SK-N-SH treated with all-trans-retinoic acid at 6 μM for 48 hours (cell line): ENCODE measurements around the gene CHRM1.

Source experiments
- ATAC-seq: fragments of 200-7000 bp; cut with Tn5 transposase; 3 replicates; pipeline ENCODE4 v1.9.1; 2020; ENCODE audit warnings: mild to moderate bottlenecking, moderate library complexity
- ARNTL ChIP-seq: fragments of 450-650 bp; formaldehyde crosslinking; IDR thresholded peaks from 2 replicates; pipeline ENCODE4 v1.5.0; 2020; ENCODE audit warnings: low read depth, mild to moderate bottlenecking, moderate library complexity, borderline replicate concordance
- BACH2 ChIP-seq: fragments of 250-450 bp; sonication (Bioruptor Pico); IDR thresholded peaks from 2 replicates; pipeline ENCODE4 v1.9.0; 2021; ENCODE audit warnings: mild to moderate bottlenecking, borderline replicate concordance
- CSDC2 ChIP-seq: fragments of 250-450 bp; sonication (Bioruptor Pico); IDR thresholded peaks from 2 replicates; pipeline ENCODE4 v1.5.0; 2020; ENCODE audit warnings: mild to moderate bottlenecking, moderate library complexity
- ESRRG ChIP-seq: fragments of 250-450 bp; sonication (Bioruptor Pico); IDR thresholded peaks from 2 replicates; pipeline ENCODE4 v1.6.1; 2021; ENCODE audit warnings: mild to moderate bottlenecking
- GLIS3 ChIP-seq: fragments of 250-450 bp; sonication (Bioruptor Pico); IDR thresholded peaks from 2 replicates; pipeline ENCODE4 v1.5.0; 2020; ENCODE audit warnings: mild to moderate bottlenecking, moderate library complexity
- ISL1 ChIP-seq: fragments of 250-450 bp; sonication (Bioruptor Pico); IDR thresholded peaks from 2 replicates; pipeline ENCODE4 v2.1.2; 2022; ENCODE audit warnings: mild to moderate bottlenecking, moderate library complexity
- POU6F1 ChIP-seq: fragments of 250-450 bp; sonication (Bioruptor Pico); IDR thresholded peaks from 2 replicates; pipeline ENCODE4 v1.8.0; 2021; ENCODE audit warnings: low read depth, mild to moderate bottlenecking, moderate library complexity, borderline replicate concordance
- SNAI2 ChIP-seq: fragments of 250-450 bp; sonication (Bioruptor Pico); IDR thresholded peaks from 2 replicates; pipeline ENCODE4 v1.5.0; 2020; ENCODE audit warnings: mild to moderate bottlenecking, moderate library complexity
- TCF4 ChIP-seq: fragments of 250-450 bp; sonication (Bioruptor Pico); IDR thresholded peaks from 2 replicates; pipeline ENCODE4 v1.8.0; 2021; ENCODE audit warnings: mild to moderate bottlenecking, moderate library complexity, borderline replicate concordance
- TOX ChIP-seq: fragments of 250-450 bp; sonication (Bioruptor Pico); IDR thresholded peaks from 2 replicates; pipeline ENCODE4 v1.8.0; 2021; ENCODE audit warnings: mild to moderate bottlenecking, moderate library complexity, borderline replicate concordance
- TSHZ2 ChIP-seq: fragments of 250-450 bp; sonication (Bioruptor Pico); IDR thresholded peaks from 2 replicates; pipeline ENCODE4 v1.5.0; 2020; ENCODE audit warnings: mild to moderate bottlenecking, moderate library complexity
- ZFP3 ChIP-seq: fragments of 250-450 bp; sonication (Bioruptor Pico); IDR thresholded peaks from 2 replicates; pipeline ENCODE4 v1.5.0; 2020; ENCODE audit warnings: mild to moderate bottlenecking, moderate library complexity
- ZFP30 ChIP-seq: fragments of 450-650 bp; formaldehyde crosslinking; IDR thresholded peaks from 2 replicates; pipeline ENCODE4 v1.5.0; 2022; ENCODE audit warnings: mild to moderate bottlenecking, moderate library complexity
- ZNF565 ChIP-seq: fragments of 450-650 bp; formaldehyde crosslinking; conservative IDR thresholded peaks from 2 replicates; pipeline ENCODE4 v1.5.0; 2020; ENCODE audit warnings: low read depth, mild to moderate bottlenecking, moderate library complexity
- ZNF70 ChIP-seq: fragments of 450-650 bp; formaldehyde crosslinking; IDR thresholded peaks from 2 replicates; pipeline ENCODE4 v1.5.0; 2020; ENCODE audit warnings: mild to moderate bottlenecking, moderate library complexity
- ZNF8 ChIP-seq: fragments of 450-650 bp; formaldehyde crosslinking; IDR thresholded peaks from 2 replicates; pipeline ENCODE4 v1.5.0; 2020; ENCODE audit warnings: mild to moderate bottlenecking, moderate library complexity
- TF ChIP-seq, protein P1 (sequence below): fragments of 250-450 bp; sonication (Bioruptor Pico); IDR thresholded peaks from 2 replicates; pipeline ENCODE4 v1.5.1; 2020; ENCODE audit warnings: low read depth, mild to moderate bottlenecking, moderate library complexity

Gene CHRM1

DNA sequence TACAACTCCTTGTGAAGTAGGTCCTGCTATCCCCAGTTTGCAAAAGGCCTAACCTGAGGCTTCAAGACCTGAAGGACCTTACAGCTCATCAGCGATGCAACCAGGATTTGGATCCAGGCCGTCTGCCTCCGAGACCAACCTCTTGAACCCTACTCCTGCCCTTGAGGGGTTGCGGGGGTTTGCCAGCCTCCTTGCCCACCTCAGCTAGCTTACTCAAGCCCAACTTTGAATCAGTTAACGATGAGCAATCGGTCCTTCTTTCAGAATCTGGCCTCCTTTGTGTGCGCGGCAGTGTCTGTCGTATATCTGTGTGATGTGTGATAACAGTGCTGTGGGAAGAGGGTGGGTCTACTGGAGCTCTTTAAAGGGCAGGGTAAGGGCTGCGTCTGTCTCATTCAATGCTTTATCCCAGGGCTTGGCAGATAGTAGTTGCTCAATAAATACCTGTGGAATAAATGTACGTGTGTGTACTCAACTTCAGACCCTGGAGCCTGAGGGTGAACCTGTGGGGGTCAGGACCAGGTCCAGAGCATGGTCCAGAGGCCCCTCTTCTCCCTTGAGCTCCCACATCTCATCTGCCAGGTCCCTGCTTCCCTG lies 3.2 kb downstream of the CHRM1 start:
- ATAC-seq = no peak
- no peak for TF ChIP-seq TCF4 (CRISPR knock-in tag)
- no peak for TF ChIP-seq TOX (CRISPR knock-in tag)
- no peak for TF ChIP-seq ISL1
- TF ChIP-seq SNAI2 (CRISPR knock-in tag) = no peak

DNA sequence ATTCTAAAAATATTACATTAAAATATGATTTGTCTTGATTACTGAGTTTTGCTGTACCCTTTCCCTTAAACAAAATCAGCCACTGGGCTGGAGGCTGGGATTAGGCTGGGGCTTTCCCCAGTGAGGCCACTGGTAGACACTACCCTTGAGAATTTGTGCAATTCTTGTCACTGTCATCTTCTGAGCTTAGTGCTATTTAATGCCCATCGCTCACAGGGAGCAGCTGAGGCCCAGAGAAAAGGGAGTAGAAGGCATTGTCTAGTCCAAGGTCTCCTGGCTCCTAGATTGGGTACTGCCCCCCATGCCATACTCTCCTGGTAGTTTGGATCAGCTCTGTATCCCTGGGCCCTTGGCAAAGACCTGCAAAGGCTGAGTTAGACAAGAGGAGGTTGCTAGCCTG lies 6.7 kb downstream of the CHRM1 start:
- ATAC-seq = no peak
- TF ChIP-seq, protein P1, sequence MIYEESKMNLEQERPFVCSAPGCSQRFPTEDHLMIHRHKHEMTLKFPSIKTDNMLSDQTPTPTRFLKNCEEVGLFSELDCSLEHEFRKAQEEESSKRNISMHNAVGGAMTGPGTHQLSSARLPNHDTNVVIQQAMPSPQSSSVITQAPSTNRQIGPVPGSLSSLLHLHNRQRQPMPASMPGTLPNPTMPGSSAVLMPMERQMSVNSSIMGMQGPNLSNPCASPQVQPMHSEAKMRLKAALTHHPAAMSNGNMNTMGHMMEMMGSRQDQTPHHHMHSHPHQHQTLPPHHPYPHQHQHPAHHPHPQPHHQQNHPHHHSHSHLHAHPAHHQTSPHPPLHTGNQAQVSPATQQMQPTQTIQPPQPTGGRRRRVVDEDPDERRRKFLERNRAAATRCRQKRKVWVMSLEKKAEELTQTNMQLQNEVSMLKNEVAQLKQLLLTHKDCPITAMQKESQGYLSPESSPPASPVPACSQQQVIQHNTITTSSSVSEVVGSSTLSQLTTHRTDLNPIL (CRISPR knock-in tag) = no peak
- TF ChIP-seq GLIS3 (CRISPR knock-in tag) (no peak), TCF4 (CRISPR knock-in tag) (no peak), ZFP30 (CRISPR knock-in tag) (no peak), ARNTL (CRISPR knock-in tag) (no peak), SNAI2 (CRISPR knock-in tag) (no peak), ZNF8 (CRISPR knock-in tag) (no peak), ZNF565 (CRISPR knock-in tag) (no peak)

DNA sequence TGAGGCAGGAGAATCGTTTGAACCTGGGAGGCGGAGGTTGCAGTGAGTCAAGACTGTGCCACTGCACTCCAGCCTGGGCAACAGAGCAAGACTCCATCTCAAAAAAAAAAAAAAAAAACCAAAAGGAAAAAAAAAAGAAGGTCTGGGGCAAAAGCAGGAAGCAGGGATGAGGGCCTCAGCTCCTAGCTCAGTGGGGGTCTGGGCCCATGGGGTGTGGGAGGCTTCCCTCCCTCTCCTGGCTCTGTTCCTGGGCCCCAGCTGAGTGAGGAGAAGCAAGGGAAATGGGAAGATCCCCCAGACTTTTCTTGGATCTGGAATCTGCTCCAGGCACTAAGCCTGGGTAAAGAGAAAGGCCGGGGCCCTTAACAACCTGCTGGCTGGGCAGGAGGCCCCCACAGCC lies 8.9 kb downstream of the CHRM1 start:
- TF ChIP-seq TCF4 (CRISPR knock-in tag) = no peak
- no peak for TF ChIP-seq ARNTL (CRISPR knock-in tag)
- no peak for TF ChIP-seq ZNF565 (CRISPR knock-in tag)
- no peak for TF ChIP-seq BACH2 (CRISPR knock-in tag)
- no peak for TF ChIP-seq ZNF8 (CRISPR knock-in tag)
- no peak for TF ChIP-seq CSDC2
- TF ChIP-seq, protein P1 (CRISPR knock-in tag) = no peak
- no peak for TF ChIP-seq ZFP30 (CRISPR knock-in tag)
- TF ChIP-seq POU6F1 = no peak
- no peak for TF ChIP-seq ESRRG (CRISPR knock-in tag)
- TF ChIP-seq GLIS3 (CRISPR knock-in tag) = no peak
- TF ChIP-seq ZFP3 = no peak
- no peak for TF ChIP-seq ZNF70 (CRISPR knock-in tag)
- ATAC-seq = no peak

DNA sequence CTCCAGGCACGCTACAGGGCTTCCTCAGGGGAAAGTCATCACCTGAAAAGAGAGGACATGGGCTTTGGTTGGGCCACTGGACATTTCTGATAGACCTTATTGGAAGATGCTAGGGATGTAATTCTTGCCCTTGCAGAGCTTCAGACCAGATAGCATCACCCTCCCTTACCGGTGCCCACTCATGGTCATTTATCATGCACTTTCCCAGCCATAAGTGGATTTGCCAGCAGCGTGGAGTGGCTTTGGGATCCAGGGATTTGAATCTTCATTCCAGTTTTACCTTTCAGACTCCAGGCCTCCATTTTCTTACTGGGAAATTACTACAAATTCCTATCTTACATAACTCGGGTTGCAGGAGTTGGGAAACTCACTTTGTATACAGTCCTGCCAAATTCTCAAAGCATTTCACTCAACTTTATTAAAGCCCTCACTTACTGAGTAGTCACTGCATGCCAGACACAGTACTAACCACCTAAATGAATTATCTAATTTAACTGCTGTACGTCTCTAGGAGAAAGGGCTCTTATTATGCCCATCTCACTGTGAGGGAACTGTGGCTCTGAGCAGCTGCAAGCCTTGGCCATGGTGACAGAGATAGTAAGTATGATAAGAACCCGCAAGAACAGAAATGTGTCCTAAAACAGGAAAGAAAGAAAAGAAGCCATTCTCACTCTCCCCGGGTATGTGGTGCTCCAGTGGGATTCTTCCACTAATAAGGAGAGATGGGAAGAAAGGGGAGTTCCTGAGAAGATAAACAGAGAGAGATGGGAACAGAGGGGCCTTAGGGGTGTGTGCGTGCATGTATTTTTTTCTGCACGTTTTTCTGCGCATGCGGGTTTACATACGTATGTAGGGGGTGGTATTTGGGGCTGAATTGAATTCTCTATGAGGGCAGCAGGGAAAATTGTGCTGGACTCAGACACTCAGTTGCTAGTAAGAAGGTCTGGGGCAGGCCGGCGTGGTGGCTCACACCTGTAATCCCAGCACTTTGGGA lies 9.7 kb downstream of the CHRM1 start:
- no peak for TF ChIP-seq SNAI2 (CRISPR knock-in tag)
- peak; percentile 52; the same call in 1 of the 2 replicates for TF ChIP-seq ZFP3
- TF ChIP-seq TCF4 (CRISPR knock-in tag) = peak; percentile 25; the same call in 1 of the 2 replicates
- TF ChIP-seq ZNF8 (CRISPR knock-in tag) = peak; percentile 93
- TF ChIP-seq, protein P1 (CRISPR knock-in tag) = no peak
- peak; percentile 80 for TF ChIP-seq ISL1
- peak; percentile 65 for TF ChIP-seq TSHZ2
- ATAC-seq = peak; percentile 75
